Karpas-422 (cell line): ENCODE results near the gene ASB10. TPM values are rescaled to one million over a fixed set of nuclear protein-coding genes. Genes with fewer than 3 reads are reported as not detected.

ENCODE experiments used
- DNase-seq: peaks from one replicate; pipeline ENCODE4 v3.0.0-alpha.2; 2015
- H2AFZ ChIP-seq: fragments of 200-600 bp; sonication (generic); 2 replicates; pipeline ENCODE4 v1.6.1; 2014; ENCODE audit warnings: antibody characterized with exemption, low read length, mixed read lengths
- H3K27ac ChIP-seq: fragments of 200-600 bp; sonication (generic); 2 replicates; pipeline ENCODE4 v1.5.1; 2014; ENCODE audit warnings: mild to moderate bottlenecking, low read length, moderate library complexity
- H3K27me3 ChIP-seq: fragments of 200-600 bp; sonication (generic); 2 replicates; pipeline ENCODE4 v1.6.1; 2014; ENCODE audit warnings: low read length, mixed read lengths
- H3K36me3 ChIP-seq: fragments of 200-600 bp; sonication (generic); 2 replicates; pipeline ENCODE4 v1.6.1; 2014; ENCODE audit warnings: low read length, mixed read lengths; ENCODE audit not compliant: insufficient read depth
- H3K4me1 ChIP-seq: fragments of 200-600 bp; sonication (generic); 2 replicates; pipeline ENCODE4 v1.6.1; 2014; ENCODE audit warnings: mild to moderate bottlenecking, low read length, mixed read lengths
- H3K4me2 ChIP-seq: fragments of 200-600 bp; sonication (generic); 2 replicates; pipeline ENCODE4 v1.6.1; 2014; ENCODE audit warnings: low read length, low read depth, mild to moderate bottlenecking; ENCODE audit not compliant: poor library complexity, severe bottlenecking
- H3K4me3 ChIP-seq: fragments of 200-600 bp; sonication (generic); 2 replicates; pipeline ENCODE4 v1.5.1; 2014; ENCODE audit warnings: mild to moderate bottlenecking, antibody characterized with exemption, low read length, mixed read lengths
- H3K79me2 ChIP-seq: fragments of 200-600 bp; sonication (generic); 2 replicates; pipeline ENCODE4 v1.6.1; 2014; ENCODE audit warnings: mild to moderate bottlenecking, low read length, mixed read lengths
- H3K9ac ChIP-seq: fragments of 200-600 bp; sonication (generic); 2 replicates; pipeline ENCODE4 v1.6.0; 2014; ENCODE audit warnings: low read length
- H3K9me2 ChIP-seq: fragments of 200-600 bp; sonication (generic), shearing (Covaris generic); replicated peaks from 2 replicates; pipeline ENCODE4 v1.6.0; 2014; ENCODE audit warnings: mild to moderate bottlenecking, low read length, moderate library complexity; ENCODE audit not compliant: insufficient read depth
- H3K9me3 ChIP-seq: fragments of 300-700, 200-600 bp; sonication (generic); 2 replicates; pipeline ENCODE4 v1.6.1; 2014; ENCODE audit warnings: low read length, mixed read lengths
- H4K20me1 ChIP-seq: fragments of 200-600 bp; sonication (generic); 2 replicates; pipeline ENCODE4 v1.6.1; 2014; ENCODE audit warnings: mild to moderate bottlenecking, antibody characterized with exemption, low read length, low read depth; ENCODE audit not compliant: insufficient read depth
- total RNA-seq: library from RNA; depleted of rRNA; stranded (reverse); fragments of >200 nt; shearing (Covaris generic); gene quantifications from 2 replicates; pipeline ENCODE4 v1.2.3, GENCODE V29; 2014; ENCODE audit warnings: low replicate concordance

ASB10 gene
- total RNA-seq, 1 experiment from 2014 or later, result not detected

DNA sequence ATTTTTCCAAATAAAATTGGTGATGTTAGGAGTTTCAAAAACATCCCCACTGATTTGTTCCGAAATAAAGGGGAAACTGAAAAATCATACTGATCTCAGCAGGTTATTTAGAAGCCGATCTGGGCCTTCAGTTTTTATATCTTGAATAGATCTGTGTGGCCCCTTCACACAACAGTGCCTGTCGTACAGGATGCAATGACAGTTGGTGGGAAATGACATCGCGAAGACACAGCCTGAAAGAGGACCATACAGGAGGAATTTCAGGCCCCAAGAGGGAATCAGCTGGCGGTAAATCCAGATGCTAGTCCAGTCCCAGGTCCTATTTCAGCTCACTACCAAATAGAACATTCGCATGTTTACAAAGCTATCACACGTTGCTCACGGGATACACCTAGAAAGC, 20.3 kb upstream of the ASB10 start:
- H4K20me1 ChIP-seq, result peaks cover 6% of the 10 kb centered on the region; the same call in 1 of the 2 replicates
- no peak for DNase-seq
- H3K27ac ChIP-seq, result no peak overlapping the region
- H3K4me1 ChIP-seq, result no peaks in the 10 kb centered on the region
- H3K9me2 ChIP-seq, result no peaks in the 10 kb centered on the region
- no peaks in the 10 kb centered on the region for H3K36me3 ChIP-seq
- no peak overlapping the region for H3K4me3 ChIP-seq
- H3K9ac ChIP-seq, result no peak overlapping the region
- H2AFZ ChIP-seq, result no peak overlapping the region
- H3K9me3 ChIP-seq, result no peaks in the 10 kb centered on the region
- no peak overlapping the region for H3K4me2 ChIP-seq
- no peaks in the 10 kb centered on the region for H3K79me2 ChIP-seq
- H3K27me3 ChIP-seq, result no peaks in the 10 kb centered on the region

DNA sequence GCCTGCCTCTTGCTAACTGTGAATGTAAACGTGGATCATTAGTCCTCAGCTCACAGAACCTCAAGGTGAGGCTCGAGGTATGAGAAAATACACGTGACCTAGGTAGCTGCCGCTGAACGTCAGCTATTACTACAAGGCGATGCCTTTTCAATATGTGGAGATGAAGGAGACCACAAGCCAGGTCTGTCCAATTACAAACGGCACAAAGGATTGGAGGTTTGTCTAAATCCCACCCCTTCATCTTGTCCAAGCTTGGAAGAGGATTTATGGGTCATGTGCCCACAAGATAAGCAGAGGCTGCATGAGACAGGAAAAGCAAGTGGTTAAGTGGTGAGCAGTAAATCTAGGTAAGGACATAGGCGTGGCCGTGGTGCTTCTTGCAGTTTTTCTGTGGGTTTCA, 19.9 kb upstream of the ASB10 start:
- H3K27me3 ChIP-seq, result no peaks in the 10 kb centered on the region
- H3K9me2 ChIP-seq, result no peaks in the 10 kb centered on the region
- H3K4me1 ChIP-seq, result no peaks in the 10 kb centered on the region
- no peak overlapping the region for H2AFZ ChIP-seq
- no peaks in the 10 kb centered on the region for H3K79me2 ChIP-seq
- no peak overlapping the region for H3K27ac ChIP-seq
- no peak for DNase-seq
- H3K9ac ChIP-seq, result no peak overlapping the region
- peaks cover 6% of the 10 kb centered on the region; the same call in 1 of the 2 replicates for H4K20me1 ChIP-seq
- H3K4me3 ChIP-seq, result no peak overlapping the region
- H3K9me3 ChIP-seq, result no peaks in the 10 kb centered on the region
- H3K4me2 ChIP-seq, result no peak overlapping the region
- no peaks in the 10 kb centered on the region for H3K36me3 ChIP-seq

DNA sequence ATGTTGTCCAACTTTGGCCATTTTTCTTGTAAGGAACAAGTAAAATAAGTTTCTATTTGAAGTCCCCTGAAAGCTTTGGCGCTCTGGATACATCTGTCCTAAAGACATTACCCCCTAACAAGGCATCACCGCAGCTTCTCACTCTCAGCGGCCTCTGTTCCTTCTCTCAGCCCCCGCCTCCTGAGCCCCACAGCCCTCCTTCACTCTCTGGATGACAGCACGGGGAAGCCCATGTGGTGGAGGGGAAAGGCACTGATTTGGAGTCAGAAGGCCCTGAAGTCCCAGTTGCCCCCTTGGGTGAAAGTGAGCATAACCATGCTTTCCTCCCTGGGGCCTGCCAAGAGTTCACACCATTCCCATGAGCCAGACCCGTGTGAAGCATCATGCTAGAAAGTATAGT, 18.7 kb upstream of the ASB10 start:
- H3K4me1 ChIP-seq, result no peaks in the 10 kb centered on the region
- H4K20me1 ChIP-seq, result peaks cover 6% of the 10 kb centered on the region; the same call in 1 of the 2 replicates
- no peak overlapping the region for H3K4me2 ChIP-seq
- no peak overlapping the region for H2AFZ ChIP-seq
- no peak overlapping the region for H3K4me3 ChIP-seq
- no peak overlapping the region for H3K9ac ChIP-seq
- no peaks in the 10 kb centered on the region for H3K36me3 ChIP-seq
- H3K27me3 ChIP-seq, result no peaks in the 10 kb centered on the region
- H3K9me2 ChIP-seq, result no peaks in the 10 kb centered on the region
- H3K27ac ChIP-seq, result no peak overlapping the region
- DNase-seq, result no peak
- H3K9me3 ChIP-seq, result no peaks in the 10 kb centered on the region
- H3K79me2 ChIP-seq, result no peaks in the 10 kb centered on the region

DNA sequence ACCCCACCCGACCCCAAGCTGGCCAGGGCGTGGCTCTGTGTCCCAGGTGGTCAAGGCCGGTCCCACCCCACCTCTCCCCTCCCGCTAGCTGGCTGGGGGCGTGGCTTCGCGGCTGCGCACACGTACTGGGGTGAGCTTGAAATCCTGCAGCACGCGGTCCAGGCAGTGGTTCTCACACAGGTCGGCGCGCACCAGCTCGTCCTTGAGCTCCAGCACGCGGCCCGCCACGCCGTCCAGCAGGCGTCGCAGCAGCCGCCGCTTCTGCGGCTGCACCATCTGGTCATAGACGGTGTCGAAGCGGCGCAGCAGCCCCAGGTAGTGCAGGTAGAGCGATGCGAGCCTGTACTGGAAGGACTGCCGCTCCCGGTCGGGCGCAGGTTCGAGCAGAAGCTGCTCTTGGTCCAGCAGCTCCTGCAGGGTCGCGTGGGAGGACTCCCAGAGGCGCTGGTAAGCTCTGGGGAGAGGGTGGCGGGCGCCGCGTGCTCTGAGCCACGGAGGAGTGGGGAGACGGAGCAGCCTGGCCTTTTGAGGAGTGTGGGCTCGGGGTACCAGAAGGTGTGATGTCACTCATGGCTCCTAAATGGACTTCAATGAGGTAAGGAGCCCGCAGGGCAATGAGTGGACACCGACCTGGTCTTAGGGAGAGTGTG, 17.5 kb upstream of the ASB10 start:
- Histone ChIP-seq H3K4me2 (no peak overlapping the region), H3K4me3 (no peak overlapping the region), H3K27me3 (no peaks in the 10 kb centered on the region), H3K79me2 (no peaks in the 10 kb centered on the region), H3K4me1 (no peaks in the 10 kb centered on the region), H3K27ac (no peak overlapping the region), H3K9me2 (no peaks in the 10 kb centered on the region), H3K9ac (no peak overlapping the region), H3K9me3 (no peaks in the 10 kb centered on the region), H3K36me3 (no peaks in the 10 kb centered on the region), H2AFZ (no peak overlapping the region), H4K20me1 (0 out of 2 replicates have a peak, but pooled peaks cover 4% of the 10 kb centered on the region)
- no peak for DNase-seq

- no peak overlapping the region for H3K9ac ChIP-seq
- DNase-seq, result no peak
- H4K20me1 ChIP-seq, result no peaks in the 10 kb centered on the region
- no peak overlapping the region for H3K27ac ChIP-seq
- H3K4me2 ChIP-seq, result no peak overlapping the region
- H3K36me3 ChIP-seq, result no peaks in the 10 kb centered on the region
- no peaks in the 10 kb centered on the region for H3K9me3 ChIP-seq
- H3K4me1 ChIP-seq, result no peaks in the 10 kb centered on the region
- H3K4me3 ChIP-seq, result no peak overlapping the region
- H3K79me2 ChIP-seq, result no peaks in the 10 kb centered on the region
- H3K27me3 ChIP-seq, result no peaks in the 10 kb centered on the region
- no peaks in the 10 kb centered on the region for H3K9me2 ChIP-seq
- no peak overlapping the region for H2AFZ ChIP-seq
Measured at GRCh38 chr7:151202836-151203235, 15.8 kb upstream of the ASB10 start.

DNA sequence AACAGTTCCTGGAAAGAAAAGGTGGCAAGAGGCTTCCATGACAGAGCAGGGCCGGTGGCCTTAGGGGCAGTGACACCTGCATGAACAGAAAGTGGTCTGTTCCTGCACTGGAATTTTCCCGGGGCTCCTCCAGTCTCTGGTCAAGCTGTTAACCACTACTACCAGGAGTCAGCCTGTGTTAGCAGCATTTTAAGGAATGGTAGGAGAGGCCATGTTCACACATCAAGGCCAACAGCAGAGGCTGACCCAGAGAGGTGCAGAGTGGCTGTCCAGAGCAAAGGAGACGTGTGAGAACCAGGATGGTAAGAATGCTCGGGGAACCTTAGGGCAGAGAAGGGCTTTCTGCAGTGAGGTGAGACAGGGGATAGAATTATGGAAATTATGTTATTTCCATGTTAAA, 14.7 kb upstream of the ASB10 start:
- no peak for DNase-seq
- no peaks in the 10 kb centered on the region for H3K9me3 ChIP-seq
- no peak overlapping the region for H3K27ac ChIP-seq
- H3K79me2 ChIP-seq, result no peaks in the 10 kb centered on the region
- H2AFZ ChIP-seq, result no peak overlapping the region
- no peak overlapping the region for H3K9ac ChIP-seq
- no peak overlapping the region for H3K4me2 ChIP-seq
- no peaks in the 10 kb centered on the region for H3K36me3 ChIP-seq
- no peaks in the 10 kb centered on the region for H4K20me1 ChIP-seq
- no peaks in the 10 kb centered on the region for H3K4me1 ChIP-seq
- H3K4me3 ChIP-seq, result no peak overlapping the region
- no peaks in the 10 kb centered on the region for H3K27me3 ChIP-seq
- H3K9me2 ChIP-seq, result no peaks in the 10 kb centered on the region

GRCh38 chr7:151201344-151201743, 14.3 kb upstream of the ASB10 start:
- Histone ChIP-seq H3K9me2 (no peaks in the 10 kb centered on the region), H3K9me3 (no peaks in the 10 kb centered on the region), H3K79me2 (no peaks in the 10 kb centered on the region), H3K36me3 (no peaks in the 10 kb centered on the region), H3K4me2 (no peak overlapping the region), H2AFZ (no peak overlapping the region), H3K4me1 (no peaks in the 10 kb centered on the region), H3K27me3 (no peaks in the 10 kb centered on the region), H3K27ac (no peak overlapping the region), H3K4me3 (no peak overlapping the region), H4K20me1 (no peaks in the 10 kb centered on the region), H3K9ac (no peak overlapping the region)
- no peak for DNase-seq

DNA sequence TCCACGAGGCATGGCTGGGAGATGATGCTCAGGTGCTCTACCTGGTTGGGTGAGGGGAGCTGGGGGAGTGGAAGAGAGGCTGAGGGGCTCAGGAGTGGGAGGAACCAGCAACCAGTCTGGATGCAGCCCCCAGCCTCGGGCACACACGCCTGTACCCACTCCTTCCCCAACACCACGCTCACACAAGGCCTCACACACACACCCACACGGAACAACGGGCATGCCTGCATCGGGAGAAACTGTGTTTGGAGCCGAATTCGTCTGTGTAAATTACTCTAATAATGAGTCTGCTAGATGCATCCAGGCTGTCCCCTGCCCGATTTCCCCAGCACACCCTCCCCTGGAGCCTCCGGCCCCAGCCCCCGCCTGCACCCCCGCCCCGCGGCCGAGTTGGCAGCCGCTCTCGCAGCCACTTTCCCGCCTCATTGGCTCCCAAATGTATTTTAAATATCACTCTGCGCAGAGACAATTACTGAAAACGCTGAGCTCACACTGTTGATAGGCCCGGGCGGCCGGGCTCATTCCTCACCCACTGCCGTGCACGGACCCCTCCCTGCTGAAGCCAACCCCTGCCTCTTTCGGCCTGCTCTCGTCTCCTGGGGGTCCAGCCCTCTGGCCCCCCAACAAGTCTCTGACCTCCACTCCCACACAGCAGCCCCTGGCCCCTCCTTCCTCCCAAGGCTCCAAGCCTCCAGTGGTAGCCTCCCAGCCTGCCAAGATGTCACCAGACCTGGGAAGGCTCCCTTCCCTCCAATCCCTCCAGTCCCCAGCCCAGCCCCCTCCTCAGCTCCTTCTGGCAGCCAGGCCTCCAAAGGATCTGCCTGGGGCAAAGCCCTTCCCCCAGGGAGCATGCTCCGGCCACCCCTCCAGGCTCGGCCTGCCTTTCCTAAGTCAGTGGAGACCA, 12.1 kb upstream of the ASB10 start:
- no peaks in the 10 kb centered on the region for H3K4me1 ChIP-seq
- no peak overlapping the region for H3K4me2 ChIP-seq
- no peaks in the 10 kb centered on the region for H3K9me3 ChIP-seq
- no peaks in the 10 kb centered on the region for H3K27me3 ChIP-seq
- H3K4me3 ChIP-seq, result no peak overlapping the region
- no peaks in the 10 kb centered on the region for H3K9me2 ChIP-seq
- no peak overlapping the region for H2AFZ ChIP-seq
- H3K27ac ChIP-seq, result no peak overlapping the region
- no peaks in the 10 kb centered on the region for H3K79me2 ChIP-seq
- no peak overlapping the region for H3K9ac ChIP-seq
- H3K36me3 ChIP-seq, result no peaks in the 10 kb centered on the region
- no peaks in the 10 kb centered on the region for H4K20me1 ChIP-seq
- DNase-seq, result no peak
